Germinal center (tissue), 1 donor: ENCODE data around the gene ACTG2.
"Not testable (repeated sequence)": the region's sequence is repeated elsewhere in the genome, so short reads cannot be mapped to it uniquely, and the experiment has no call there.

Experiments
- DNase-seq: peaks from one replicate; pipeline ENCODE4 v3.0.0; 2012; ENCODE audit warnings: mixed read lengths, low spot score

ACTG2 gene

GRCh38 chr2:73892631-73893329 lies at the start of gene ACTG2:
ACTG2 (plus strand) TSS chr2:73893008; CDS start chr2:73901312, 8,304 bp downstream.
- DNase-seq = no peak

GRCh38 chr2:73844087-73844486 lies 48.7 kb upstream of the ACTG2 start:
- no peak for DNase-seq

GRCh38 chr2:73850009-73850408 lies 42.8 kb upstream of the ACTG2 start:
- no peak for DNase-seq

GRCh38 chr2:73851274-73851673 lies 41.5 kb upstream of the ACTG2 start:
- no peak for DNase-seq

GRCh38 chr2:73852020-73852419 lies 40.8 kb upstream of the ACTG2 start:
- no peak for DNase-seq

- no peak for DNase-seq
Observed at GRCh38 chr2:73855526-73855925, 37.3 kb upstream of the ACTG2 start.

- no peak for DNase-seq
Observed at GRCh38 chr2:73856214-73856613, 36.6 kb upstream of the ACTG2 start.

- DNase-seq = no peak
Observed at GRCh38 chr2:73859721-73860586, 32.9 kb upstream of the ACTG2 start.

- no peak for DNase-seq
Observed at GRCh38 chr2:73862987-73863386, 29.8 kb upstream of the ACTG2 start.

GRCh38 chr2:73868204-73868978 lies 24.4 kb upstream of the ACTG2 start:
- no peak for DNase-seq

GRCh38 chr2:73870084-73870483 lies 22.7 kb upstream of the ACTG2 start:
- no peak for DNase-seq

GRCh38 chr2:73877071-73877802 lies 15.6 kb upstream of the ACTG2 start:
- DNase-seq = no peak

- not testable (repeated sequence) for DNase-seq
Observed at GRCh38 chr2:73877984-73878383, 14.8 kb upstream of the ACTG2 start.

GRCh38 chr2:73885406-73885805 lies 7.4 kb upstream of the ACTG2 start:
- no peak for DNase-seq

- DNase-seq = no peak
Observed at GRCh38 chr2:73886357-73886756, 6.5 kb upstream of the ACTG2 start.

- DNase-seq = not testable (repeated sequence)
Observed at GRCh38 chr2:73887596-73888353, 5.0 kb upstream of the ACTG2 start.

- DNase-seq = no peak
Observed at GRCh38 chr2:73888388-73888787, 4.4 kb upstream of the ACTG2 start.

- DNase-seq = no peak
Observed at GRCh38 chr2:73889206-73889605, 3.6 kb upstream of the ACTG2 start.

GRCh38 chr2:73890301-73891092 lies 2.3 kb upstream of the ACTG2 start:
- no peak for DNase-seq

- no peak for DNase-seq
Observed at GRCh38 chr2:73891276-73891901, 1.4 kb upstream of the ACTG2 start.
